ENCODE measurements around the gene LPIN1. TPM values are rescaled to one million over a fixed set of nuclear protein-coding genes. Genes with fewer than 3 reads are reported as not detected.

Gene LPIN1
- total RNA-seq, 3 donors from 2014 or later: 78.6 to 106 (median 82.6) TPM

- no peak for DNase-seq (ENCODE audit: low spot score in 2 of 2)
- no peak for TF ChIP-seq CTCF (IDR thresholded peaks at IDR 0.05)
- no peak for TF ChIP-seq POLR2A (IDR thresholded peaks at IDR 0.05)
- peaks cover 0 to 6% of the 10 kb centered on the region in 2 donors for H3K4me1 ChIP-seq
- no peaks in the 10 kb centered on the region for H3K27me3 ChIP-seq
- intact Hi-C loops (cut with DNase I; ENCODE audit: low total_unique reads): no loop called here
- peaks cover 0 to 9% of the 10 kb centered on the region in 2 donors for H3K9me3 ChIP-seq
- no peak overlapping the region for H3K27ac ChIP-seq
- H3K4me3 ChIP-seq: no peak overlapping the region
- no peaks in the 10 kb centered on the region for H3K36me3 ChIP-seq
These were observed 86.1 kb downstream of the LPIN1 start for GRCh38 chr2:11832531-11832930.

GRCh38 chr2:11833601-11834000 is 87.2 kb downstream of the LPIN1 start:
- Histone ChIP-seq H3K27ac (no peak overlapping the region), H3K27me3 (no peaks in the 10 kb centered on the region), H3K4me3 (no peak overlapping the region), H3K36me3 (no peaks in the 10 kb centered on the region), H3K4me1 (peaks cover 0 to 6% of the 10 kb centered on the region in 2 donors), H3K9me3 (peaks cover 0 to 9% of the 10 kb centered on the region in 2 donors)
- no peak for TF ChIP-seq CTCF (IDR thresholded peaks at IDR 0.05)
- TF ChIP-seq POLR2A (IDR thresholded peaks at IDR 0.05): no peak
- intact Hi-C loops (cut with DNase I; ENCODE audit: low total_unique reads): no loop called here
- no peak for DNase-seq (ENCODE audit: low spot score in 2 of 2)

GRCh38 chr2:11835403-11835802 is 89.0 kb downstream of the LPIN1 start:
- intact Hi-C loops (cut with DNase I; ENCODE audit: low total_unique reads): no loop called here

GRCh38 chr2:11836647-11837219 is 90.3 kb downstream of the LPIN1 start:
- no peak overlapping the region for H3K27ac ChIP-seq
- H3K4me1 ChIP-seq: no peaks in the 10 kb centered on the region
- TF ChIP-seq CTCF (IDR thresholded peaks at IDR 0.05) (no peak), POLR2AphosphoS5 (IDR thresholded peaks at IDR 0.05) (no peak), POLR2A (IDR thresholded peaks at IDR 0.05) (no peak)
- no peak for DNase-seq (ENCODE audit: low spot score in 2 of 2)
- intact Hi-C loops (cut with DNase I; ENCODE audit: low total_unique reads): no loop called here
- no peak overlapping the region for H3K4me3 ChIP-seq
- no peaks in the 10 kb centered on the region for H3K36me3 ChIP-seq
- peaks cover 0 to 9% of the 10 kb centered on the region in 2 donors for H3K9me3 ChIP-seq
- no peaks in the 10 kb centered on the region for H3K27me3 ChIP-seq

More at GRCh38 chr2:11835403-11835802, 89.0 kb downstream of the LPIN1 start:
- no peaks in the 10 kb centered on the region for H3K36me3 ChIP-seq
- peaks cover 0 to 5% of the 10 kb centered on the region in 2 donors for H3K4me1 ChIP-seq
- no peak overlapping the region for H3K4me3 ChIP-seq
- no peak overlapping the region for H3K27ac ChIP-seq
- peaks cover 0 to 9% of the 10 kb centered on the region in 2 donors for H3K9me3 ChIP-seq
- TF ChIP-seq POLR2AphosphoS5 (IDR thresholded peaks at IDR 0.05) (no peak), POLR2A (IDR thresholded peaks at IDR 0.05) (no peak), CTCF (IDR thresholded peaks at IDR 0.05) (no peak)
- no peak for DNase-seq (ENCODE audit: low spot score in 2 of 2)
- no peaks in the 10 kb centered on the region for H3K27me3 ChIP-seq

- no peak overlapping the region for H3K4me3 ChIP-seq
- no peak overlapping the region for H3K27ac ChIP-seq
- intact Hi-C loops (cut with DNase I; ENCODE audit: low total_unique reads): no loop called here
- TF ChIP-seq POLR2A (IDR thresholded peaks at IDR 0.05): no peak
- no peak for TF ChIP-seq CTCF (IDR thresholded peaks at IDR 0.05)
- no peak for TF ChIP-seq POLR2AphosphoS5 (IDR thresholded peaks at IDR 0.05)
- no peak for DNase-seq (ENCODE audit: low spot score in 2 of 2)
- peaks cover 0 to 9% of the 10 kb centered on the region in 2 donors for H3K9me3 ChIP-seq
- H3K27me3 ChIP-seq: no peaks in the 10 kb centered on the region
- H3K36me3 ChIP-seq: no peaks in the 10 kb centered on the region
- H3K4me1 ChIP-seq: no peaks in the 10 kb centered on the region
These were observed 91.7 kb downstream of the LPIN1 start for GRCh38 chr2:11837875-11838734.

Measured in breast epithelium (tissue), 4 donors.